Right cardiac atrium (tissue), 5 donors: Measurements from ENCODE around the gene ABCG4. TPM values are rescaled to one million over a fixed set of nuclear protein-coding genes. Genes with fewer than 3 reads are reported as not detected.
"Not testable (repeated sequence)": the region's sequence is repeated elsewhere in the genome, so short reads cannot be mapped to it uniquely, and the experiment has no call there.

Experiments used
- ATAC-seq, 2 donors: fragments of 200-7000 bp; cut with Tn5 transposase; one replicate each; pipeline versions ENCODE4 v1.8.0 to v1.9.1; 2020; ENCODE audit warnings: moderate library complexity in 2 of 2, mild to moderate bottlenecking in 1 of 2
- DNase-seq, 3 donors: peaks; one replicate each; pipeline ENCODE4 v3.0.0-alpha.2; 2020
- H3K27ac ChIP-seq: one replicate; pipeline ENCODE4 v1.5.1; 2013; ENCODE audit warnings: mild to moderate bottlenecking, low read length, control low read depth, moderate library complexity
- H3K27me3 ChIP-seq: one replicate; pipeline ENCODE4 v1.6.1; 2013; ENCODE audit not compliant: control insufficient read depth, insufficient read depth
- H3K4me1 ChIP-seq: one replicate; pipeline ENCODE4 v1.6.1; 2013; ENCODE audit warnings: low read length; ENCODE audit not compliant: control insufficient read depth, insufficient read depth
- H3K4me3 ChIP-seq: one replicate; pipeline ENCODE4 v1.5.1; 2013; ENCODE audit warnings: low read length, control low read depth
- H3K9me3 ChIP-seq: one replicate; pipeline ENCODE4 v1.6.1; 2013; ENCODE audit warnings: low read length; ENCODE audit not compliant: control insufficient read depth
- WGBS: extraction: QIAGEN DNeasy Blood & Tissue Kit; methylation state at CpG from one replicate; pipeline ENCODE4 v1.1.7; 2013; 5-methylcytosine and 5-hydroxymethylcytosine counted together
- intact Hi-C, 4 donors: fragments of 100-400 bp; cut with DNase I; formaldehyde crosslinking; loops; one replicate each; pipeline versions ENCODE4 v1.11.0 to v1.14.0; 2022 to 2023
- polyA plus RNA-seq: library from polyadenylated mRNA; stranded (reverse); fragments of 200-250 nt; gene quantifications from one replicate; pipeline ENCODE4 v1.2.3, GENCODE V29; 2013
- total RNA-seq, 4 donors: library from RNA; stranded (reverse); fragmentation: NEBNext Ultra II Directional; extraction: Animal tissue kit (Norgen Biotek cat#: 25700); gene quantifications; one replicate each; pipeline ENCODE4 v1.2.1, GENCODE V29; 2021
- donor health status: healthy with polysubstance abuse.
- donor health status: DM: no; HTN: yes; CAD: no.
- donor health status: DM: no; HTN: no; CAD: no.
- donor health status: DM: no; HTN: yes; CAD: no; lungs with severe emphysema.
- donor health status: DM: yes; HTN: yes; CAD: no.

ABCG4 gene
- total and polyA plus RNA-seq, 5 donors: 0.86 to 1.8 (median 1.4) TPM

DNA sequence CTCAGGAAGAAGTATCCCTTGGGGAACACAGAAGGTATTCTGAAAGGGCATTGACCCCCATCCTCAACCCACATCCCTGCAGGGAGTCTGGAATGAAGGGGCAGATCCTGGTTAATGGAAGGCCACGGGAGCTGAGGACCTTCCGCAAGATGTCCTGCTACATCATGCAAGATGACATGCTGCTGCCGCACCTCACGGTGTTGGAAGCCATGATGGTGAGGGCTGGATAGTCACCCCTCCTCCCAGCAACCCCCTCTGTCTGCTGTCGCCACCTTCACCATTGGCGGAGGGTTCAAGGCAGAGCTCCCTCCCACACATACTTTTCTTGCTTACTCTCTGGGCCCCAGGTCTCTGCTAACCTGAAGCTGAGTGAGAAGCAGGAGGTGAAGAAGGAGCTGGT, 5.3 kb downstream of the ABCG4 start:
- Histone ChIP-seq H3K27me3 (no peaks in the 10 kb centered on the region), H3K27ac (no peak overlapping the region), H3K4me1 (no peaks in the 10 kb centered on the region), H3K4me3 (no peak overlapping the region), H3K9me3 (no peaks in the 10 kb centered on the region)
- DNase-seq: no peak
- no peak for ATAC-seq
- intact Hi-C loops: no loop called here
- WGBS: 88% methylated on average over 6 of the region's 6 CpGs

DNA sequence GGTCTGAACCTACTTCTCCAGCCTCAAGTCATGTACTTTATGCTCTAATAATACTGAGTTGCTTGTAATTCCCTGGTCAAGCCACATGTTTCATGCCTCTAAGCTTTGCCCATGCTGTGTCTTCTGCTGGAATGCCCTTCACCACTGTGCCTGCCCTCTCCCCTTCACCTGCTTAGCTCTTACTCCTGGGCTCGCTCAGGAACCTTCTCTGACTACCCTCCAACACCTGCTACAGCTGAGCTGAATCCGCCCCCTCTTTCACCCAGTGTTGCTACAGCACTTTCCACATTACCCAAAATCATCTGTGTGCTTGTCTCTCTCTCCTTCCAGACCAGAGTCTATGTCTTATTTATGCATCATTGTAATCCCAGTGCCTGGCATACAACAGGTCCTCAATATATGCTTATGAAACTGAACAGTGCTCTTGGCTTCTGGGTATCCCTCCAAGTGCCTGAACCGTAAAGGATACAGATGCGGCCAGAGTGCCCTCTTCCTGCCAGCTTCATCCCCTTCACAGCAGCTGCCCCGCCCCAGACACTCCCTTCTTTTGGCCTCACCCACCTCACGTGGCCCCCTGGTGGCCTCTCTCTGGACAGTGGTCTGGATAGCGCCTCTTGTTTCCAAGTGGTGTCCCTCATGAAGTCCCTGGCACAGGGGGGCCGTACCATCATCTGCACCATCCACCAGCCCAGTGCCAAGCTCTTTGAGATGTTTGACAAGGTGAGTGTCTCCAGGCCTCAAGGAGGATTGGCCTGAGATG, 7.1 kb downstream of the ABCG4 start:
- DNase-seq (no peak), ATAC-seq (no peak)
- H3K27ac ChIP-seq: no peak overlapping the region
- no peak overlapping the region for H3K4me3 ChIP-seq
- H3K4me1 ChIP-seq: no peaks in the 10 kb centered on the region
- H3K27me3 ChIP-seq: no peaks in the 10 kb centered on the region
- intact Hi-C loops: no loop called here
- WGBS: 51% methylated on average over 8 of the region's 8 CpGs
- no peaks in the 10 kb centered on the region for H3K9me3 ChIP-seq

DNA sequence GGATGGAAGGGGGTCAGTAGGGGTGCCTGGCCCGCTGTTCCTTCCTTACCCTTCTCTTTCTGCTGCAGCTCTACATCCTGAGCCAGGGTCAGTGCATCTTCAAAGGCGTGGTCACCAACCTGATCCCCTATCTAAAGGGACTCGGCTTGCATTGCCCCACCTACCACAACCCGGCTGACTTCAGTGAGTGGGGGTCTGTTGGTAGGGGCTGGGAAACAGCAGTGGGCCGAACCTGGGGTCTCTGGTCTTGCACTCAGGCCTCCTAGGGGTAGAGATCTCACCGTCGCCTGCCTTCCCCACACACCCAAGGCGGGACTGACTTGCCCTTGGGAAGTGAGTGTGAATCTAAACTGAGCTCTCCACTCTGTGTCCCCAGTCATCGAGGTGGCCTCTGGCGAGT, 7.6 kb downstream of the ABCG4 start:
- DNase-seq: no peak

DNA sequence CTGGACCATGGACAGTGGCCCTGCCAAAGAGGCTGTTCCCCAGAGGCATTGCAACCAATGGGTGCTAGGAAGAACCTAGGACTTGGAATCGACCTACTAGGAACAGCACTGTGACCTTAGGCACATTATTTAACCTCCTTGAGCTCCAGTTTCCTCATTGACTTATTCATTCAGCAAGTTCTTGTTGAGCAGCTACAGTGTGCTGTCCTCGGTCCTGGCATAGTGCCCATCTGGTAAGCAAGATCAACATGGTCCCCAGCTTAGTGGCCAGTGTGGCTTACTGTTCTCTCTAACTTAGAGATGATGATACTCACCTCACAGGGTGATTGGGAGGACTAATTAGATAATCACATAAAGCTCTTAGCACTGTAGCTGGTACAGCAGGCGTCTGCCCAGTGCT, 8.2 kb downstream of the ABCG4 start:
- no peak for ATAC-seq
- Histone ChIP-seq H3K27me3 (no peaks in the 10 kb centered on the region), H3K9me3 (no peaks in the 10 kb centered on the region), H3K4me1 (no peaks in the 10 kb centered on the region), H3K27ac (no peak overlapping the region), H3K4me3 (no peak overlapping the region)
- DNase-seq: no peak
- intact Hi-C loops: no loop called here
- WGBS: 57% methylated on average over 3 of the region's 3 CpGs

More for the DNA sequence above, 7.6 kb downstream of the ABCG4 start:
- no peaks in the 10 kb centered on the region for H3K27me3 ChIP-seq
- no peak overlapping the region for H3K4me3 ChIP-seq
- no peaks in the 10 kb centered on the region for H3K4me1 ChIP-seq
- ATAC-seq: no peak
- intact Hi-C loops: no loop called here
- H3K27ac ChIP-seq: no peak overlapping the region
- 88% methylated on average over 10 of the region's 10 CpGs for WGBS
- H3K9me3 ChIP-seq: no peaks in the 10 kb centered on the region

DNA sequence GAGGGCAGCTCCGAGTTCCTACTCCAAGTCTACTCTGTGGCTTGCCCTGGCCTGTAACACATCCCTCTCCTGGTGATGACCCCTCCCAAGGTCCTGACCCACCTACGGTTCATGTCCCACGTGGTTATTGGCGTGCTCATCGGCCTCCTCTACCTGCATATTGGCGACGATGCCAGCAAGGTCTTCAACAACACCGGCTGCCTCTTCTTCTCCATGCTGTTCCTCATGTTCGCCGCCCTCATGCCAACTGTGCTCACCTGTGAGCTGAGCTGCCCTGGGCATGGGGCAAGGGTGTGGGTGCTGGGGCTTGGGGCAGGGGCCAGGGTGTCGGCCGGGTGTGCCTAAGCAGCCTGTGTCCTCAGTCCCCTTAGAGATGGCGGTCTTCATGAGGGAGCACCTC, 9.6 kb downstream of the ABCG4 start:
- no peaks in the 10 kb centered on the region for H3K27me3 ChIP-seq
- DNase-seq: no peak
- no peaks in the 10 kb centered on the region for H3K4me1 ChIP-seq
- WGBS: 94% methylated on average over 13 of the region's 13 CpGs
- H3K4me3 ChIP-seq: no peak overlapping the region
- no peak for ATAC-seq
- H3K27ac ChIP-seq: no peak overlapping the region
- no peaks in the 10 kb centered on the region for H3K9me3 ChIP-seq
- intact Hi-C loops: no loop called here

DNA sequence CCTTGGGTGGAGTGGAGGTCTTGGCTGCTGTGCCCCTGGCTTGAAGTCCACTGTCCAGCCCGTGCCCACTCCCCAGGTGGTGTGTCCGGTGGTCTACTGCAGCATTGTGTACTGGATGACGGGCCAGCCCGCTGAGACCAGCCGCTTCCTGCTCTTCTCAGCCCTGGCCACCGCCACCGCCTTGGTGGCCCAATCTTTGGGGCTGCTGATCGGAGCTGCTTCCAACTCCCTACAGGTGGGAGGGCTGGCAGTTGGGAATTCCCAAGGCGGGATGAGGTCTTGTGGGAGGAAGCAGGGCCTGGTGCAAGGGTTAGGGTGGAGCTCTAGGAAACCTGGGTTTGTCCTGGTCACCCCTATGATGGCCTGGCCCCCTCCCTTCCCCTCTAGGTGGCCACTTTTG, 11.3 kb downstream of the ABCG4 start:
- H3K27ac ChIP-seq: no peak overlapping the region
- intact Hi-C loops: no loop called here
- ATAC-seq (no peak), DNase-seq (no peak)
- no peak overlapping the region for H3K4me3 ChIP-seq
- no peaks in the 10 kb centered on the region for H3K4me1 ChIP-seq
- H3K9me3 ChIP-seq: no peaks in the 10 kb centered on the region
- WGBS: 91% methylated on average over 9 of the region's 9 CpGs
- H3K27me3 ChIP-seq: no peaks in the 10 kb centered on the region

DNA sequence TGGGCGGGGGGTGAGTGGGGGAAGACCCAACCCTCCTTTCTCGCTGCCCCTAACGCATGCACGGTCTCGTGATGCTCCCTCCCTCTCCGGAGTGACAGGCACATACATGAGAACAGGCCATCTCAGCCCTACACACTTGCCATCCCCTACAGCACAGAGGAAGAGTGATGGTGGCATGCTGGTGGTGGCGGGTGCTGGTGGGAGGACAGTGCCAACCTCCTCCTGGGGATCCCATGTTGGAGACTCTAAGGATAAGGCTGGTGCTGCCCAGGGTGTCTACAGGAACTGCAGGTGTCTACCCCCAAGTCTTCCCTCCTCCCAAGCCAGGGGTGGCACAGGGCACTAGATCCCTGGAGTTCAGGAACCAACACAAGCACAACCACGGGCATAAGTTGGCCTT, 13.0 kb downstream of the ABCG4 start:
- WGBS: 88% methylated on average over 8 of the region's 8 CpGs
- intact Hi-C loops: no loop called here
- Histone ChIP-seq H3K27me3 (no peaks in the 10 kb centered on the region), H3K4me1 (no peaks in the 10 kb centered on the region), H3K27ac (no peak overlapping the region), H3K9me3 (no peaks in the 10 kb centered on the region), H3K4me3 (no peak overlapping the region)
- DNase-seq (no peak), ATAC-seq (no peak)

DNA sequence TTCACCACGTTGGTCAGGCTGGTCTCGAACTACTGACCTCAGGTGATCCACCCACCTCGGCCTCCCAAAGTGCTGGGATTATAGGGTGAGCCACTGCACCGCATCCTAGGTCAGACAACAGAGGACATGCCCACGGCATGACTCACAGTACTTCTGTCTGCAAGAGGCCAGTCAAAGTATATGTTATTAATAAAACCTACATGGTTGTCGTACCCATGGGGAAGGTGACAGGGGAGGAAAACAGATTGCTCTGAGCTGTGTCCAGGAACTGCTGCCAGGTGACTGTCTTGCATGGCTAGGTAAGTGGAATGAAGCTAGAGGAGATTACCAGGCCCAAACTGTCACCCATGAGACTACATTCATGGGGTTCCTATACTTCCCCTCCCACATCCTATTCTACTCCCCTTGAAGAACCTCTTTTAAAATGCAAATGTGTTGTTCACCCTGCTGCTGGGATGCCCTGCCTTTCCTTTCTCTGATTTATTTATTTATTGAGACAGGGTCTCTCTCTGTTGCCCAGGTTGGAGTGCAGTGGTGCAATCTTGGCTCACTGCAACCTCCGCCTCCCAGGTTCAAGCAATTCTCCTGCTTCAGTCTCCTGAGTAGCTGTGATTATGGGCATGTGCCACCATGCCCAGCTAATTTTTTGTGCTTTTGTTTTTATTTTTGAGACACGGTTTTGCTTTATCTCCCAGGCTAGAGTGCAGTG, 17.7 kb downstream of the ABCG4 start:
- intact Hi-C loops: no loop called here
- Histone ChIP-seq H3K4me3 (no peak overlapping the region), H3K9me3 (no peaks in the 10 kb centered on the region), H3K27me3 (no peaks in the 10 kb centered on the region), H3K4me1 (no peaks in the 10 kb centered on the region), H3K27ac (no peak overlapping the region)
- ATAC-seq: no peak
- DNase-seq: no peak
- 77% methylated on average over 8 of the region's 8 CpGs for WGBS

DNA sequence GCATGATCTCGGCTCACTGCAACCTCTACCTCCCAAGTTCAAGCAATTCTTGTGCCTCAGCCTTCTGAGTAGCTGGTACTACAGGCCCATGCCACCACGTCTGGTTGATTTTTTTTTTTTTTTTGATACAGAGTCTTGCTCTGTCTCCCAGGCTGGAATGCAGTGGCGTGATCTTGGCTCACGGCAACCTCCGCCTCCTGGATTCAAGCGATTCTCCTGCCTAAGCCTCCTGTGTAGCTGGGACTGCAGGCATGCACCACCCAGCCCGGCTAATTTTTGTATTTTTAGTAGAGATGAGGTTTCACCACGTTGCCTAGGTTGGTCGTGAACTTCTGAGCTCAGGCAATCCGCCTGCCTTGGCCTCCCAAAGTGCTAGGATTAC, 18.2 kb downstream of the ABCG4 start:
- H3K9me3 ChIP-seq, ATAC-seq, H3K4me1 ChIP-seq, H3K4me3 ChIP-seq, DNase-seq, H3K27me3 ChIP-seq, intact Hi-C loops, H3K27ac ChIP-seq: not testable (repeated sequence)
- WGBS: 86% methylated on average over 10 of the region's 10 CpGs

DNA sequence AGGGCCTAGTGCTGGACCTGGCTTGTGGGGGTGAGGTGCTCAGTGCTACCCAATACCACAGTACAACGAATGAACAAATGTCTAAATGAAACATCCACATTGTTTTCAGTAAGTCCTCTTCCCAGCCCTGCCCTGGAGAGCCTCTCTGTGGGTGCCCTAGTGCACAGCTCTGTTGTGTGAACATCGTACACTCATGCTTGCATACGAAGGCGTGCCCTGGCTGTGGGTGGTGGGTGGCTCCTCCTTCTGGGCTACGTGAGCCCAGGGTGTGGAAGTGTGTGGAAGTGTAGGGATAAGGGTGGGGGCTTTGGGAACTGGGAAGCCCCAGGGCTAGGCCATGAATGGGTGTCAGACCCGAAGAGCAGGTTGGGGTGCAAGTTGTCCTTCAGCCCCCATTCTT, 19.1 kb downstream of the ABCG4 start:
- peak; percentile 4 to 24 for ATAC-seq
- Histone ChIP-seq H3K4me3 (no peak overlapping the region), H3K4me1 (no peaks in the 10 kb centered on the region), H3K27me3 (no peaks in the 10 kb centered on the region), H3K27ac (no peak overlapping the region), H3K9me3 (no peaks in the 10 kb centered on the region)
- DNase-seq: no peak
- 59% methylated on average over 6 of the region's 6 CpGs for WGBS
- intact Hi-C loops: no loop called here

DNA sequence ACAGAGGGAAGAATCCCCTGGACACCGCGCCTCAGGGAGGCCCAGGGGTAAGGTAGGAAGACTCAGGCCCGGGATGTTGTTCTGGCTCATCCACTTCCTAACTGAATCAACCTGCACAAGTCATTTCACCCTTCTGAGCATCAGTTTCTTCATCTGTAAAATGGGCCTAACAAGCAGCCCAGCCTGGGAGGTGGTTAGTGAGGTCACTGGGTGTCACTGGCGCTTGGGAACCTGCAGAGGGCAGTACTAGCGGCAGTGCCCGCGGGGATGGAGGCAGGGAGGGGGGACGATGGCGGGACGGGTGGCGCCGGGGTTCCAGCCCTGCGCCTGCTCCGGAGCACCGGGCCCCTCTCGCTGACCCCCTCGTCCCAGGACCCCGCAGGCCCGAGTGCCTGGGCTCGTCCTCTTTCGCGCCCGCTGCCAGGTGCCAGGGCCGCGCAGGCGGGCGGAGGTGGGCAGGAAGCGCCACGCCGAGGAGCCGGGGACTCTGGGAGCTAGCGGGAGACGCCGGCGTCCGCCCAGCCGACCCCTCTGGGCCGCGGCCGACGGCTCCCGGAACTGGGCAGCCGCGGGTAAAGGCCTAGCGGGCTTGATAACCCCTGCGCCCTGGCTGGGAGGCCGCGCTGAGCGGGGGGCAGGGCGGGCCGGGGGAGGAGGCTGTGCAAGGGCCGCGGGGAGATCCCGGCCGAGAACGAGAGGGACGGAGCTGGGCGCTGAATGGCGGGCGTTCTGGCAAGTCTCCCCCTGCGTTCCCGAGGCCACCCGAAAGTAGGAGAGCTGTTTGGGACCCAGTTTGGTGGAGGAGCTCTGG, 19.8 kb downstream of the ABCG4 start, which contains the start of gene NLRX1:
Gene NLRX1 (plus strand): TSS at position 255 of the 811 bp plus-strand sequence. CDS start 2,679 bp downstream, outside the sequence.
- Histone ChIP-seq H3K27ac (peak within 1 kb of the TSS; percentile 84), H3K4me3 (peak within 1 kb of the TSS; percentile 69), H3K9me3 (no peaks in the 10 kb centered on the region), H3K4me1 (no peaks in the 10 kb centered on the region), H3K27me3 (no peaks in the 10 kb centered on the region)
- DNase-seq (peak; percentile 86 to 93 (median 93)), ATAC-seq (peak; percentile 95 to 96)
- intact Hi-C loops: no loop called here
- 4% methylated on average over 62 of the region's 63 CpGs for WGBS
